ENCODE measurements around the gene ARF3. TPM values are rescaled to one million over a fixed set of nuclear protein-coding genes. Genes with fewer than 3 reads are reported as not detected.
A peak's percentile ranks its signal among the peaks of the same experiment; 100 is the strongest.

ARF3 gene
- total and polyA plus RNA-seq, 2 donors from 2014 or later = 111 to 229 TPM

- intact Hi-C loops (cut with DNase I) = no loop called here
- H3K9ac ChIP-seq (ENCODE audit: low read length in 3 of 3) = peak within 1 kb of the TSS; percentile 59 to 74 (median 71)
Measured at GRCh38 chr12:48925304-48926011, 31.8 kb downstream of the ARF3 start, which contains the start of gene FKBP11. TSS of gene FKBP11 (minus strand) at chr12:48925492. CDS start at chr12:48925428, 64 bp downstream.

GRCh38 chr12:48924617-48925303, 32.5 kb downstream of the ARF3 start:
- H3K27ac ChIP-seq (ENCODE audit: low read depth in 2 of 2, low read length in 2 of 2) = peak overlapping the region in 1 of 2 donors; percentile 34
- peak overlapping the region; percentile 59 to 74 (median 71) for H3K9ac ChIP-seq (ENCODE audit: low read length in 3 of 3)
- FAIRE-seq (no peak), DNase-seq (peak; percentile 72 to 86 (median 73))
- no peaks in the 10 kb centered on the region for H3K9me3 ChIP-seq (ENCODE audit: control insufficient read depth in 2 of 3, insufficient read depth in 1 of 3, low read length in 3 of 3)
- peaks cover 0 to 6% (median 5%) of the 10 kb centered on the region in 3 donors for H3K4me1 ChIP-seq (ENCODE audit: control insufficient read depth in 2 of 3, insufficient read depth in 2 of 3, low read depth in 1 of 3, low read length in 3 of 3)
- intact Hi-C loops (cut with DNase I) = no loop called here
- H3K36me3 ChIP-seq (ENCODE audit: control insufficient read depth in 2 of 3, insufficient read depth in 3 of 3, low read length in 3 of 3) = no peaks in the 10 kb centered on the region
- no peaks in the 10 kb centered on the region for H3K27me3 ChIP-seq (ENCODE audit: control insufficient read depth, insufficient read depth, low read length)
- H3K4me3 ChIP-seq (ENCODE audit: low read length in 3 of 3) = peak overlapping the region; percentile 76 to 92 (median 89)
- TF ChIP-seq CTCF (IDR thresholded peaks at IDR 0.05; ENCODE audit: borderline replicate concordance, extremely low read depth, insufficient read depth) = peak; percentile 45

More at GRCh38 chr12:48925304-48926011, 31.8 kb downstream of the ARF3 start, which contains the start of gene FKBP11:
- Histone ChIP-seq H3K9me3 (ENCODE audit: control insufficient read depth in 2 of 3, insufficient read depth in 1 of 3, low read length in 3 of 3) (no peaks in the 10 kb centered on the region), H3K4me1 (ENCODE audit: control insufficient read depth in 2 of 3, insufficient read depth in 2 of 3, low read depth in 1 of 3, low read length in 3 of 3) (peaks cover 0 to 6% (median 5%) of the 10 kb centered on the region in 3 donors), H3K27ac (ENCODE audit: low read depth in 2 of 2, low read length in 2 of 2) (peak within 1 kb of the TSS in 1 of 2 donors; percentile 34), H3K4me3 (ENCODE audit: low read length in 3 of 3) (peak within 1 kb of the TSS; percentile 76 to 92 (median 89)), H3K27me3 (ENCODE audit: control insufficient read depth, insufficient read depth, low read length) (no peaks in the 10 kb centered on the region), H3K36me3 (ENCODE audit: control insufficient read depth in 2 of 3, insufficient read depth in 3 of 3, low read length in 3 of 3) (no peaks in the 10 kb centered on the region)
- TF ChIP-seq CTCF (IDR thresholded peaks at IDR 0.05; ENCODE audit: borderline replicate concordance, extremely low read depth, insufficient read depth) = no peak
- peak; percentile 33 to 91 (median 69) for DNase-seq
- FAIRE-seq = no peak

GRCh38 chr12:48923117-48923516, 34.2 kb downstream of the ARF3 start:
- H3K4me3 ChIP-seq (ENCODE audit: low read length in 3 of 3) = no peak overlapping the region
- H3K36me3 ChIP-seq (ENCODE audit: control insufficient read depth in 2 of 3, insufficient read depth in 3 of 3, low read length in 3 of 3) = no peaks in the 10 kb centered on the region
- H3K4me1 ChIP-seq (ENCODE audit: control insufficient read depth in 2 of 3, insufficient read depth in 2 of 3, low read depth in 1 of 3, low read length in 3 of 3) = peaks cover 0 to 6% (median 5%) of the 10 kb centered on the region in 3 donors
- DNase-seq = no peak
- FAIRE-seq = no peak
- no peaks in the 10 kb centered on the region for H3K9me3 ChIP-seq (ENCODE audit: control insufficient read depth in 2 of 3, insufficient read depth in 1 of 3, low read length in 3 of 3)
- H3K27ac ChIP-seq (ENCODE audit: low read depth in 2 of 2, low read length in 2 of 2) = no peak overlapping the region
- TF ChIP-seq CTCF (IDR thresholded peaks at IDR 0.05; ENCODE audit: borderline replicate concordance, extremely low read depth, insufficient read depth) = no peak
- H3K27me3 ChIP-seq (ENCODE audit: control insufficient read depth, insufficient read depth, low read length) = no peaks in the 10 kb centered on the region
- intact Hi-C loops (cut with DNase I) = no loop called here
- H3K9ac ChIP-seq (ENCODE audit: low read length in 3 of 3) = no peak overlapping the region
